GM23338 (cell line): ENCODE results near the gene GRIN3B.

Experiments used
- EZH2 ChIP-seq: fragments of 200-600 bp; sonication (generic); IDR thresholded peaks from one replicate; pipeline ENCODE4 v1.8.0; 2017; ENCODE audit warnings: antibody characterized with exemption, mild to moderate bottlenecking, low read depth; ENCODE audit not compliant: unreplicated experiment
- POLR2AphosphoS5 ChIP-seq: IDR thresholded peaks from 2 replicates; pipeline ENCODE4 v1.6.1; 2016; ENCODE audit warnings: antibody characterized with exemption, low read depth
- REST ChIP-seq: IDR thresholded peaks from one replicate; pipeline ENCODE4 v1.6.1; 2018; ENCODE audit warnings: antibody characterized with exemption; ENCODE audit not compliant: unreplicated experiment
- TF ChIP-seq, protein P1 (sequence below), 2 experiments: fragments of 200-600 bp in 1 of 2; sonication (generic) in 1 of 2; conservative IDR thresholded peaks; 2 replicates each; pipeline versions ENCODE4 v1.5.1 to v1.6.1; 2016 to 2017; ENCODE audit warnings: antibody characterized with exemption in 2 of 2, low read depth in 2 of 2, mild to moderate bottlenecking in 2 of 2, moderate library complexity in 1 of 2

DNA sequence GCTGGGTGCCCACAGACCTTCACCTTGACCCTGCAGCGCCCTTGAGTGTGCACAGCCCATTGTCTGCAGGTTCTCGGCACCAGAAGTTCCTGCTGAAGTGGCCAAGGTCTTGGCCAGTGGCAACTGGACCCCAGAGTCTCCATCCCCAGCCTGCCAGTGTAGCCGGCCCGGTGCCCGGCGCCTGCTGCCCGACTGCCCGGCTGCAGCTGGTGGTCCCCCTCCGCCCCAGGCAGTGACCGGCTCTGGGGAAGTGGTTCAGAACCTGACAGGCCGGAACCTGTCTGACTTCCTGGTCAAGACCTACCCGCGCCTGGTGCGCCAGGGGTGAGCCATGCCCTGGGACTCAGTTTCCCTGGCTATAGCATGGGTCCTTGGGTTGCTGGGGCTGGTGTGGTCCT, 54.8 kb downstream of the GRIN3B start:
- TF ChIP-seq, protein P1, sequence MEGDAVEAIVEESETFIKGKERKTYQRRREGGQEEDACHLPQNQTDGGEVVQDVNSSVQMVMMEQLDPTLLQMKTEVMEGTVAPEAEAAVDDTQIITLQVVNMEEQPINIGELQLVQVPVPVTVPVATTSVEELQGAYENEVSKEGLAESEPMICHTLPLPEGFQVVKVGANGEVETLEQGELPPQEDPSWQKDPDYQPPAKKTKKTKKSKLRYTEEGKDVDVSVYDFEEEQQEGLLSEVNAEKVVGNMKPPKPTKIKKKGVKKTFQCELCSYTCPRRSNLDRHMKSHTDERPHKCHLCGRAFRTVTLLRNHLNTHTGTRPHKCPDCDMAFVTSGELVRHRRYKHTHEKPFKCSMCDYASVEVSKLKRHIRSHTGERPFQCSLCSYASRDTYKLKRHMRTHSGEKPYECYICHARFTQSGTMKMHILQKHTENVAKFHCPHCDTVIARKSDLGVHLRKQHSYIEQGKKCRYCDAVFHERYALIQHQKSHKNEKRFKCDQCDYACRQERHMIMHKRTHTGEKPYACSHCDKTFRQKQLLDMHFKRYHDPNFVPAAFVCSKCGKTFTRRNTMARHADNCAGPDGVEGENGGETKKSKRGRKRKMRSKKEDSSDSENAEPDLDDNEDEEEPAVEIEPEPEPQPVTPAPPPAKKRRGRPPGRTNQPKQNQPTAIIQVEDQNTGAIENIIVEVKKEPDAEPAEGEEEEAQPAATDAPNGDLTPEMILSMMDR (conservative IDR thresholded peaks at IDR 0.05; ENCODE audit: low read depth in 2 of 2) = no peak
- TF ChIP-seq POLR2AphosphoS5 (no peak), EZH2 (no peak), REST (no peak)
